PC-3 (cell line): ENCODE data around the gene NOM1. TPM values are rescaled to one million over a fixed set of nuclear protein-coding genes. Genes with fewer than 3 reads are reported as not detected.

ENCODE experiments used
- ATAC-seq: fragments of 200-7000 bp; cut with Tn5 transposase; 2 replicates; pipeline ENCODE4 v1.9.1; 2020; ENCODE audit warnings: mild to moderate bottlenecking, moderate library complexity
- BruUV-seq: library from RNA; stranded (reverse); fragments of 400-500 nt; replicated peaks from 2 replicates; lab custom pipeline; 2021; lab: Mats Ljungman, UMichigan
- CTCF ChIA-PET: fragments of 300-600 bp; sonication (Branson Sonifier 250); formaldehyde crosslinking; loops from one replicate; lab custom pipeline; 2022; ENCODE audit warnings: antibody characterized with exemption; lab: Charles Lee
- POLR2A ChIA-PET: fragments of 300-600 bp; sonication (Branson Sonifier 250); formaldehyde crosslinking; loops from one replicate; lab custom pipeline; 2022; ENCODE audit warnings: antibody characterized with exemption; ENCODE audit not compliant: unreplicated experiment; lab: Charles Lee
- DNase-seq: peaks from one replicate; pipeline ENCODE4 v3.0.0-alpha.2; 2015
- H2AFZ ChIP-seq: fragments of 300-600 bp; sonication (generic); 2 replicates; pipeline ENCODE4 v1.6.0; 2016; ENCODE audit warnings: antibody characterized with exemption, low read length
- H3F3A ChIP-seq: fragments of 300-600 bp; sonication (generic); one replicate; pipeline ENCODE4 v1.6.0; 2017; ENCODE audit warnings: antibody characterized with exemption, low read length, control low read depth, mild to moderate bottlenecking; ENCODE audit not compliant: unreplicated experiment
- H3K27ac ChIP-seq: fragments of 300-600 bp; sonication (generic); 2 replicates; pipeline ENCODE4 v1.5.1; 2016; ENCODE audit warnings: mild to moderate bottlenecking, low read length
- H3K27me3 ChIP-seq: fragments of 300-600 bp; sonication (generic); 2 replicates; pipeline ENCODE4 v1.6.1; 2016; ENCODE audit warnings: low read length, mixed read lengths
- H3K36me3 ChIP-seq: fragments of 300-600 bp; sonication (generic); 2 replicates; pipeline ENCODE4 v1.6.1; 2016; ENCODE audit warnings: low read depth, mixed run types, low read length, mixed read lengths
- H3K4me1 ChIP-seq: fragments of 300-600 bp; sonication (generic); 2 replicates; pipeline ENCODE4 v1.5.1; 2016; ENCODE audit warnings: low read length; ENCODE audit not compliant: insufficient read depth
- H3K4me2 ChIP-seq: fragments of 300-600 bp; sonication (generic); 2 replicates; pipeline ENCODE4 v1.6.0; 2016; ENCODE audit warnings: low read length
- H3K4me3 ChIP-seq: fragments of 300-600 bp; sonication (generic); 2 replicates; pipeline ENCODE4 v1.5.1; 2016; ENCODE audit warnings: mild to moderate bottlenecking, low read length, mixed read lengths
- H3K79me2 ChIP-seq: fragments of 300-600 bp; sonication (generic); 2 replicates; pipeline ENCODE4 v1.6.1; 2017; ENCODE audit warnings: low read length, mixed read lengths
- H3K9ac ChIP-seq: fragments of 300-600 bp; sonication (generic); 2 replicates; pipeline ENCODE4 v1.6.0; 2016; ENCODE audit warnings: mild to moderate bottlenecking, low read length
- H3K9me2 ChIP-seq: fragments of 300-600 bp; sonication (generic); replicated peaks from 2 replicates; pipeline ENCODE4 v1.6.1; 2016; ENCODE audit warnings: mixed run types, low read length, mixed read lengths
- H3K9me3 ChIP-seq: fragments of 300-600 bp; sonication (generic); 2 replicates; pipeline ENCODE4 v1.6.1; 2016; ENCODE audit warnings: low read length, mixed read lengths
- H4K20me1 ChIP-seq: fragments of 300-600 bp; sonication (generic); 2 replicates; pipeline ENCODE4 v1.6.1; 2016; ENCODE audit warnings: low read length, mixed read lengths
- CTCF ChIP-seq: fragments of 300-600 bp; sonication (generic); conservative IDR thresholded peaks from 2 replicates; pipeline ENCODE4 v1.5.1; 2017; ENCODE audit warnings: antibody characterized with exemption, low read depth, mild to moderate bottlenecking, low read length
- EZH2 ChIP-seq: fragments of 300-600 bp; sonication (generic); IDR thresholded peaks from one replicate; pipeline ENCODE4 v1.6.1; 2017; ENCODE audit warnings: antibody characterized with exemption, mild to moderate bottlenecking, low read length; ENCODE audit not compliant: unreplicated experiment
- EZH2phosphoT487 ChIP-seq: fragments of 300-600 bp; sonication (generic); IDR thresholded peaks from 2 replicates; pipeline ENCODE4 v1.6.1; 2018; ENCODE audit warnings: mild to moderate bottlenecking, antibody characterized with exemption, low read length, borderline replicate concordance
- intact Hi-C: fragments of 100-400 bp; cut with micrococcal nuclease; formaldehyde crosslinking; loops from 2 replicates; pipeline ENCODE4 v1.9.0; 2023
- total RNA-seq: library from RNA; depleted of rRNA; stranded (reverse); fragments of >200 nt; gene quantifications from 2 replicates; pipeline ENCODE4 v1.2.3, GENCODE V29; 2014

The NOM1 gene
- total RNA-seq, 1 experiment from 2014 or later: 17.7 TPM

- Histone ChIP-seq H3K27me3 (peaks cover 60% of the 10 kb centered on the region), H3K9ac (no peak overlapping the region), H4K20me1 (no peaks in the 10 kb centered on the region), H3K79me2 (no peaks in the 10 kb centered on the region), H3K4me3 (no peak overlapping the region), H2AFZ (no peak overlapping the region), H3K9me3 (no peaks in the 10 kb centered on the region), H3K4me1 (no peaks in the 10 kb centered on the region), H3F3A (no peaks in the 10 kb centered on the region), H3K36me3 (no peaks in the 10 kb centered on the region), H3K4me2 (no peak overlapping the region), H3K27ac (no peak overlapping the region), H3K9me2 (no peaks in the 10 kb centered on the region)
- POLR2A ChIA-PET: no interaction called here
- DNase-seq: no peak
- intact Hi-C loops: no loop called here
- ATAC-seq: no peak
- CTCF ChIA-PET: no interaction called here
- no TSS peak for BruUV-seq
- TF ChIP-seq CTCF (no peak), EZH2 (no peak), EZH2phosphoT487 (no peak)
Measured at GRCh38 chr7:157017603-157018327, 68.3 kb downstream of the NOM1 start.

DNA sequence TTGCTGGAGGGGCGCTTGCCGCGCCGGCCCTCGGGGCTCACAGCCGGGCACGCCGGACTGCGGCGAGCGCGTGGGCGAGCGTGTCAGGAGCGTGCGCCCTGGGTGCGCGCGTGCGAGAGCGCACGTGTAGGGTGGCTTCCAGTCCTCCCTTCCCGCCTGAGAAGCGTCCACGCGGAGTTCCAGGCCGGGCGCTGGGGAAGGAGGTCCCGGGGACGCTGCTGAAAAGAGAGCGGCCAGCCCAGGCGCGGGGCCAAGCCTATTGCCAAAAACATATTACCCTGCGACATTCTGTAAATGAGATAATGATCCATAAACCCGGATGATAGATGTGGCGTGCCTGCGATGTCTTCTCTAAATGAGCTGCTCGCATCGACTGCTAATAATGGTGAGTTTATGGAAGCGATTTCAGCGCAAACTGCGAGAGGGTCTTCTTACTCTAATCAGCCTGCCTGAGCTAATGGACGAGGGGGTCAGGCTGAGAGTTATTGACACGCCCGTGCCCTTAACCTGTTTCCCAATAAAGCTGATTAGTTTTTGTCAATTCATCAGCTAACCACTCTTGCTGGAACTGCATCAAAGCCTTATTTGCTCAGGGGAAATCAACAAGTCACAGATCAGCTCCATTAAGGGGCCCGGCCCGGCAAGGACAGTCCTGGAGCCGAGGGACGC lies 69.0 kb downstream of the NOM1 start:
- peak; percentile 3 for TF ChIP-seq EZH2
- TF ChIP-seq CTCF: no peak
- TF ChIP-seq EZH2phosphoT487: no peak
- ChIA-PET CTCF (no interaction called here), POLR2A (no interaction called here)
- no peak overlapping the region for H3K9ac ChIP-seq
- no peak overlapping the region for H3K27ac ChIP-seq
- no peak overlapping the region for H2AFZ ChIP-seq
- H3K4me3 ChIP-seq: no peak overlapping the region
- H3K4me2 ChIP-seq: no peak overlapping the region
- H3K27me3 ChIP-seq: peaks cover 67% of the 10 kb centered on the region
- H3K9me2 ChIP-seq: no peaks in the 10 kb centered on the region
- H3K36me3 ChIP-seq: no peaks in the 10 kb centered on the region
- no peaks in the 10 kb centered on the region for H4K20me1 ChIP-seq
- ATAC-seq (no peak), DNase-seq (no peak)
- no peaks in the 10 kb centered on the region for H3K79me2 ChIP-seq
- intact Hi-C loops: no loop called here
- H3K4me1 ChIP-seq: no peaks in the 10 kb centered on the region
- no TSS peak for BruUV-seq
- no peaks in the 10 kb centered on the region for H3K9me3 ChIP-seq
- H3F3A ChIP-seq: no peaks in the 10 kb centered on the region
